HEK293 (cell line): ENCODE results near the gene TMEM9B.

Experiments
- CTCF ChIA-PET: fragments of 350-600 bp; formaldehyde crosslinking; extraction: SDS; loops from one replicate; lab custom pipeline; 2021; ENCODE audit warnings: antibody characterized with exemption; lab: Yijun Ruan, JAX
- POLR2A ChIA-PET: fragments of 300-600 bp; formaldehyde crosslinking; extraction: SDS; loops from one replicate; lab custom pipeline; 2020; ENCODE audit warnings: antibody characterized with exemption, inconsistent platforms; lab: Yijun Ruan, JAX
- H3K27ac ChIP-seq: fragments of 200-500 bp; sonication (Bioruptor generic); 2 replicates; pipeline ENCODE4 v1.5.1; 2014; ENCODE audit warnings: low read depth, low read length, control low read depth, inconsistent platforms; ENCODE audit errors: extremely low read depth
- H3K36me3 ChIP-seq, 2 experiments: fragments of 200-500 bp in 1 of 2; sonication (Bioruptor generic) in 1 of 2; 1 replicate in 1 of 2; 2 replicates in 1 of 2; pipeline ENCODE4 v1.5.1; 2014 to 2017; ENCODE audit warnings: inconsistent platforms in 2 of 2, low read length in 2 of 2; ENCODE audit not compliant: control insufficient read depth in 2 of 2, insufficient read depth in 1 of 2
- H3K4me1 ChIP-seq: fragments of 200-500 bp; sonication (Bioruptor generic); 2 replicates; pipeline ENCODE4 v1.5.1; 2014; ENCODE audit warnings: mild to moderate bottlenecking, low read length, inconsistent platforms; ENCODE audit not compliant: control insufficient read depth, insufficient read depth
- H3K4me3 ChIP-seq: 2 replicates; pipeline ENCODE4 v1.5.1; 2011; ENCODE audit warnings: low read depth, mild to moderate bottlenecking, control low read depth, low read length, moderate library complexity
- H3K9me3 ChIP-seq: fragments of 200-500 bp; sonication (Bioruptor generic); 2 replicates; pipeline ENCODE4 v1.5.1; 2014; ENCODE audit warnings: low read depth, low read length, inconsistent platforms; ENCODE audit not compliant: control insufficient read depth, insufficient read depth
- GLIS2 ChIP-seq: fragments of 450-650 bp; formaldehyde crosslinking; IDR thresholded peaks from 2 replicates; pipeline ENCODE4 v1.5.1; 2016; ENCODE audit warnings: missing biosample characterization, missing genetic modification characterization
- OSR2 ChIP-seq: fragments of 450-650 bp; formaldehyde crosslinking; IDR thresholded peaks from 2 replicates; pipeline ENCODE4 v1.5.1; 2016; ENCODE audit warnings: missing biosample characterization, missing genetic modification characterization
- ZBTB1 ChIP-seq: fragments of 450-650 bp; formaldehyde crosslinking; IDR thresholded peaks from 2 replicates; pipeline ENCODE4 v1.5.1; 2016; ENCODE audit warnings: missing biosample characterization, missing genetic modification characterization
- ZNF146 ChIP-seq: fragments of 450-650 bp; formaldehyde crosslinking; IDR thresholded peaks from 2 replicates; pipeline ENCODE4 v1.5.1; 2016; ENCODE audit warnings: missing biosample characterization, missing genetic modification characterization
- ZNF23 ChIP-seq: fragments of 450-650 bp; formaldehyde crosslinking; IDR thresholded peaks from 2 replicates; pipeline ENCODE4 v1.5.1; 2016; ENCODE audit warnings: missing biosample characterization, missing genetic modification characterization, borderline replicate concordance
- ZNF449 ChIP-seq: fragments of 450-650 bp; formaldehyde crosslinking; IDR thresholded peaks from 2 replicates; pipeline ENCODE4 v1.5.1; 2017; ENCODE audit warnings: missing biosample characterization, mild to moderate bottlenecking, missing genetic modification characterization, moderate library complexity
- ZNF664 ChIP-seq: fragments of 450-650 bp; formaldehyde crosslinking; IDR thresholded peaks from 2 replicates; pipeline ENCODE4 v1.5.1; 2016; ENCODE audit warnings: missing biosample characterization, missing genetic modification characterization
- ZNF791 ChIP-seq: fragments of 450-650 bp; formaldehyde crosslinking; IDR thresholded peaks from 2 replicates; pipeline ENCODE4 v1.5.1; 2016; ENCODE audit warnings: missing biosample characterization, missing genetic modification characterization
- ZSCAN30 ChIP-seq: fragments of 450-650 bp; IDR thresholded peaks from 2 replicates; pipeline ENCODE4 v1.5.1; 2018; ENCODE audit warnings: missing biosample characterization, mild to moderate bottlenecking, missing genetic modification characterization, moderate library complexity
- TF ChIP-seq, protein P1 (sequence below): fragments of 450-650 bp; formaldehyde crosslinking; IDR thresholded peaks from 2 replicates; pipeline ENCODE4 v1.5.1; 2016; ENCODE audit warnings: missing biosample characterization, missing genetic modification characterization

TMEM9B gene

DNA sequence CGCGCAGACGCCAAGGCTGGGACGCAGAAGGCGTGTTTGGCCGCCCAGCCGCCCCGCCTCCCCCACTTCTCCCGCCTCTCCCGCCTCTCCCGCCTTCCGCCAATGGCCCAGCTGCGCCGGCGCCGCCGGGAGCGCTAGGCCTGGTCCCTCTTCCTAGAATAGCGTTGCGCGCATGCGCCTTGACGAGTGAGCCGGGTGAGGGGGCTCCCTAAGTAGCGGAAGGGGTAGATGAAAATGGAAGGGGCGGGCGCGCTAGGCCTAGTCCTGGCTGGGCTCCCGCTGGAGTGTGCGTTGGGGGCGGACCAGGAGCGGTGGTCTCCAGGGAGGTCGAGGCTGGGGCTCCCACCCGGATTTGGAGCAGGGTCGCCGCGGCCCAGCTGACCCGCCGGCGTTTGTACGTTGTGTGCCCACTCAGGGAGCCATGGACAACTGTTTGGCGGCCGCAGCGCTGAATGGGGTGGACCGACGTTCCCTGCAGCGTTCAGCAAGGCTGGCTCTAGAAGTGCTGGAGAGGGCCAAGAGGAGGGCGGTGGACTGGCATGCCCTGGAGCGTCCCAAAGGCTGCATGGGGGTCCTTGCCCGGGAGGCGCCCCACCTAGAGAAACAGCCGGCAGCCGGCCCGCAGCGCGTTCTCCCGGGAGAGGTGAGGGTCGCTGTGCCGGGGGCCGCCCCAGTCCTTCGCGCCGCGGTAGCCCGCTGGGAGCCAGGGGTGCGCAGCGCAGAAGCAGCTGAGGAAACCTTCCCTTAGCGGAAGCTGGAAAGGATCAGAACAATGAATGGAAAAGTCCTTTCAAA, 53.0 kb downstream of the TMEM9B start, which contains the start of gene AKIP1 (continued):
- peak; percentile 98 for TF ChIP-seq GLIS2 (tag by site-specific recombination)
- no peak for TF ChIP-seq ZNF23 (tag by site-specific recombination)
- peak; percentile 61; the same call in 1 of the 2 replicates for TF ChIP-seq ZNF449 (tag by site-specific recombination)

GRCh38 chr11:8910649-8911026, 53.6 kb downstream of the TMEM9B start:
- Histone ChIP-seq H3K27ac (no peak overlapping the region; the same call in 1 of the 2 replicates), H3K9me3 (no peaks in the 10 kb centered on the region), H3K4me3 (peak overlapping the region; percentile 49), H3K4me1 (no peaks in the 10 kb centered on the region), H3K36me3 (peaks cover 0 to 15% of the 10 kb centered on the region in 2 experiments; a peak in 2 of 3 replicates)
- POLR2A ChIA-PET: interaction anchor here (0.6 to 3.0 kb wide), 9 partner anchors 11 to 229 kb away, joined by 3 to 20 read pairs (median 3); partner anchors contain the start of genes RPL27A, TMEM9B and TRIM66
- CTCF ChIA-PET: interaction anchor here (0.6 to 3.4 kb wide), 2 partner anchors 49 to 691 kb away, joined by 6 to 26 read pairs; no protein-coding TSS in a partner anchor
- TF ChIP-seq ZBTB1 (tag by site-specific recombination): no peak

- CTCF ChIA-PET: interaction anchor here (0.6 to 1.4 kb wide), 5 partner anchors 42 to 598 kb away, joined by 3 to 6 read pairs (median 4); no protein-coding TSS in a partner anchor
- POLR2A ChIA-PET: no interaction called here
- H3K9me3 ChIP-seq: no peaks in the 10 kb centered on the region
- no peaks in the 10 kb centered on the region for H3K36me3 ChIP-seq
- no peak overlapping the region for H3K27ac ChIP-seq
- TF ChIP-seq, protein P1, sequence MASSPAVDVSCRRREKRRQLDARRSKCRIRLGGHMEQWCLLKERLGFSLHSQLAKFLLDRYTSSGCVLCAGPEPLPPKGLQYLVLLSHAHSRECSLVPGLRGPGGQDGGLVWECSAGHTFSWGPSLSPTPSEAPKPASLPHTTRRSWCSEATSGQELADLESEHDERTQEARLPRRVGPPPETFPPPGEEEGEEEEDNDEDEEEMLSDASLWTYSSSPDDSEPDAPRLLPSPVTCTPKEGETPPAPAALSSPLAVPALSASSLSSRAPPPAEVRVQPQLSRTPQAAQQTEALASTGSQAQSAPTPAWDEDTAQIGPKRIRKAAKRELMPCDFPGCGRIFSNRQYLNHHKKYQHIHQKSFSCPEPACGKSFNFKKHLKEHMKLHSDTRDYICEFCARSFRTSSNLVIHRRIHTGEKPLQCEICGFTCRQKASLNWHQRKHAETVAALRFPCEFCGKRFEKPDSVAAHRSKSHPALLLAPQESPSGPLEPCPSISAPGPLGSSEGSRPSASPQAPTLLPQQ (tag by site-specific recombination): no peak
- peak; percentile 68 for TF ChIP-seq ZNF664 (tag by site-specific recombination)
- no peaks in the 10 kb centered on the region for H3K4me1 ChIP-seq
- no peak overlapping the region for H3K4me3 ChIP-seq
Measured at GRCh38 chr11:8908099-8908498, 56.1 kb downstream of the TMEM9B start.

DNA sequence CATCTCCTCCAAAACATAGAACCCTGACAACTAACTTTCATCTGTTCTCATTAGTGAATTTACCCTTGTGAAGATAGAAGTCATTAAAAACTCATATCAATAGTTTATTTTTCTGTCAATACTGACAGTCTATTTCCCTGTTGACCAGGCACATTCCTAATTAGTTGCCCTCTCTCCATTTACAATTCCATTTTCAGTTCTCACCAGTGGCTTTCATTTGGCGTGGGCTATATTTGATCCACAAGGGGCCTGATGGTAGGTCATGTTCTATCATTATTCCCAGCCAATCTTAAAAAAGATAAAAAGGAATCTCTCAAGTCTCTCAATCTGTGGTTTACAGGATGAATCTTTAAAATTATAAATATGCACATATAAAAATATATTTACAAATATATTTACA, 57.1 kb downstream of the TMEM9B start:
- ChIA-PET CTCF (no interaction called here), POLR2A (no interaction called here)
- Histone ChIP-seq H3K9me3 (no peaks in the 10 kb centered on the region), H3K27ac (no peak overlapping the region)
- TF ChIP-seq ZSCAN30 (tag by site-specific recombination): no peak
- TF ChIP-seq, all 188 proteins: peak for 0
- H3K4me1 ChIP-seq: no peaks in the 10 kb centered on the region
- no peak overlapping the region for H3K4me3 ChIP-seq
- H3K36me3 ChIP-seq: no peaks in the 10 kb centered on the region

GRCh38 chr11:8905528-8906165, 58.6 kb downstream of the TMEM9B start:
- Histone ChIP-seq H3K4me3 (no peak overlapping the region), H3K4me1 (no peaks in the 10 kb centered on the region)
- TF ChIP-seq OSR2 (tag by site-specific recombination) (no peak), ZNF146 (tag by site-specific recombination) (0 out of 2 replicates have a peak, but pooled peaks have one; percentile 7), ZNF791 (tag by site-specific recombination) (no peak)
- TF ChIP-seq, all 188 proteins: peak for 1
- Histone ChIP-seq H3K36me3 (no peaks in the 10 kb centered on the region), H3K27ac (no peak overlapping the region), H3K9me3 (no peaks in the 10 kb centered on the region)
- POLR2A ChIA-PET: no interaction called here
- CTCF ChIA-PET: interaction anchor here (0.6 kb wide), 1 partner anchor 94 kb away, joined by 3 read pairs; no protein-coding TSS in a partner anchor
